Stomach (tissue), 19 donors: ENCODE data around the gene MBD3L4. TPM values are rescaled to one million over a fixed set of nuclear protein-coding genes. Genes with fewer than 3 reads are reported as not detected.
"Not testable (repeated sequence)": the region's sequence is repeated elsewhere in the genome, so short reads cannot be mapped to it uniquely, and the experiment has no call there.

Source experiments
- DNase-seq, 2 donors: peaks; one replicate each; pipeline versions ENCODE4 v3.0.0 to v3.0.0-alpha.2; 2013 to 2019
- H3K27ac ChIP-seq, 5 donors: fragments of 200-600 bp in 4 of 5; sonication (generic) in 4 of 5; one replicate each; pipeline ENCODE4 v1.5.1; 2013 to 2019; ENCODE audit warnings: mild to moderate bottlenecking in 1 of 5, moderate library complexity in 1 of 5
- H3K27me3 ChIP-seq, 3 donors: fragments of 200-600 bp; sonication (generic); one replicate each; pipeline ENCODE4 v1.5.1; 2017 to 2019; ENCODE audit warnings: mixed run types in 1 of 3
- H3K36me3 ChIP-seq, 4 donors: fragments of 200-600 bp; sonication (generic); 1 replicate in 3 of 4; 2 replicates in 1 of 4; pipeline ENCODE4 v1.5.1; 2016 to 2019
- H3K4me1 ChIP-seq, 4 donors: fragments of 200-600 bp; sonication (generic); one replicate each; pipeline ENCODE4 v1.5.1; 2016 to 2019
- H3K4me3 ChIP-seq, 4 donors: fragments of 200-600 bp; sonication (generic) in 3 of 4; one replicate each; pipeline ENCODE4 v1.5.1; 2016 to 2019; ENCODE audit warnings: mild to moderate bottlenecking in 1 of 4
- H3K9me3 ChIP-seq, 4 donors: fragments of 200-600 bp; sonication (generic); one replicate each; pipeline ENCODE4 v1.5.1; 2016 to 2019
- CTCF ChIP-seq, 7 experiments: fragments of 450-650 bp in 4 of 7; fragments of 200-600 bp in 3 of 7; sonication (generic) in 3 of 7; IDR thresholded peaks; one replicate each; pipeline ENCODE4 v1.5.1; 2016 to 2019; ENCODE audit warnings: antibody characterized with exemption in 7 of 7, control low read depth in 2 of 7, mild to moderate bottlenecking in 1 of 7
- EP300 ChIP-seq: sonication (generic); formaldehyde crosslinking; IDR thresholded peaks from one replicate; pipeline ENCODE4 v1.6.1; 2017; ENCODE audit warnings: antibody characterized with exemption
- POLR2A ChIP-seq, 4 donors: fragments of 450-650 bp; IDR thresholded peaks; one replicate each; pipeline ENCODE4 v1.6.1; 2016; ENCODE audit warnings: antibody characterized with exemption in 4 of 4, control low read depth in 2 of 4, mild to moderate bottlenecking in 1 of 4, moderate library complexity in 1 of 4
- POLR2AphosphoS5 ChIP-seq, 3 donors: sonication (generic); formaldehyde crosslinking; IDR thresholded peaks; one replicate each; pipeline ENCODE4 v1.6.1; 2016; ENCODE audit warnings: antibody characterized with exemption in 3 of 3
- WGBS, 5 donors: extraction: QIAGEN DNeasy Blood & Tissue Kit in 3 of 5; methylation state at CpG; one replicate each; pipeline versions ENCODE4 v1.1.5 to v1.1.7; 2013 to 2018; 5-methylcytosine and 5-hydroxymethylcytosine counted together
- intact Hi-C: fragments of 100-400 bp; cut with DNase I; formaldehyde crosslinking; loops from one replicate; pipeline ENCODE4 v1.15.1; 2023; ENCODE audit warnings: low total_unique reads
- long read RNA-seq, 10 donors: transcript quantifications; one replicate each; lab custom pipeline, GENCODE V29; 2026
- polyA plus RNA-seq, 3 donors: library from polyadenylated mRNA; stranded (reverse); fragments of 200-250 nt; gene quantifications; one replicate each; pipeline ENCODE4 v1.2.3, GENCODE V29; 2013
- total RNA-seq, 5 donors: library from RNA; depleted of rRNA; stranded (reverse); fragments of >200 nt; gene quantifications; one replicate each; pipeline versions ENCODE4 v1.1.0 to v1.2.3, GENCODE V29; 2014 to 2016
- donor health status: healthy with polysubstance abuse.
- donor health status: Bipolar disorder and iron deficiency.
- donor health status: healthy.

The MBD3L4 gene
- not detected for total RNA-seq
- not detected for polyA plus RNA-seq
- long read RNA-seq, donor 1 = 0 reads
- long read RNA-seq, donor 2 = 0 reads
- long read RNA-seq, donor 3 = 0 reads
- long read RNA-seq, donor 4 = 0 reads
- long read RNA-seq, donor 5 = 0 reads
- long read RNA-seq, donor 6 = 0 reads
- long read RNA-seq, donor 7 = 0 reads
- long read RNA-seq, donor 8 = 0 reads
- long read RNA-seq, donor 9 = 0 reads
- long read RNA-seq, donor 10 = 0 reads

DNA sequence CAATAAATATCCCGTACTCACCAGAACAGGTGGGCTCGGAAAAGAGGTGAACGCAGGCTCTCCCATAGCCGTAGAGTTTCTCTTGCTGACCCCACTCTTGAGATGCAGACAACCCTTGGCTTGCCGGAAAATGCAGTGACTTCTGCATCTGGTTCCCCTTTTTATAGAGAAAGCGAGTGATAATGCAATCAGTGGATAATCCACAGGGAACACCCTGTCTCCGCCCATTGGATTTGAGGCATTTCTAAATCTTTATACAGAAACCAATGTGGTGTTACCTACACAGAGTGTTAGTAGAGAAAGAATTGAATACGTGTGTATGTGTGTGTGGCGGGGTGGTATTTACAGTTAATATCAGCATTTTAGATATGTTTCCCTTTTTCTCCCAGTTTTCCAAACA, at the start of gene MBD3L4:
MBD3L4 (minus strand) TSS at position 101 of the 400 bp plus-strand sequence; CDS start at position 66, 35 bp downstream.
- H3K36me3 ChIP-seq, H3K27me3 ChIP-seq, intact Hi-C loops, H3K4me3 ChIP-seq, DNase-seq, H3K9me3 ChIP-seq, H3K4me1 ChIP-seq, H3K27ac ChIP-seq: not testable (repeated sequence)
- WGBS, 5 donors = no CpG with 5 or more reads among the region's 9 CpGs

- 85 to 90% (median 86%) methylated on average over 6 of the region's 6 CpGs for WGBS, 5 donors
- Histone ChIP-seq H3K36me3 (peaks cover 9 to 65% (median 29%) of the 10 kb centered on the region in 4 donors), H3K4me1 (no peaks in the 10 kb centered on the region), H3K4me3 (no peak overlapping the region), H3K27me3 (no peaks in the 10 kb centered on the region), H3K9me3 (peaks cover 39 to 99% (median 87%) of the 10 kb centered on the region in 4 donors), H3K27ac (no peak overlapping the region)
- intact Hi-C loops = no loop called here
- TF ChIP-seq EP300 (no peak), POLR2A (IDR thresholded peaks at IDR 0.05) (no peak), POLR2AphosphoS5 (IDR thresholded peaks at IDR 0.05) (no peak), CTCF (IDR thresholded peaks at IDR 0.05) (no peak)
- DNase-seq = no peak
These were observed 49.0 kb upstream of the MBD3L4 start for GRCh38 chr19:7088999-7089398.

DNA sequence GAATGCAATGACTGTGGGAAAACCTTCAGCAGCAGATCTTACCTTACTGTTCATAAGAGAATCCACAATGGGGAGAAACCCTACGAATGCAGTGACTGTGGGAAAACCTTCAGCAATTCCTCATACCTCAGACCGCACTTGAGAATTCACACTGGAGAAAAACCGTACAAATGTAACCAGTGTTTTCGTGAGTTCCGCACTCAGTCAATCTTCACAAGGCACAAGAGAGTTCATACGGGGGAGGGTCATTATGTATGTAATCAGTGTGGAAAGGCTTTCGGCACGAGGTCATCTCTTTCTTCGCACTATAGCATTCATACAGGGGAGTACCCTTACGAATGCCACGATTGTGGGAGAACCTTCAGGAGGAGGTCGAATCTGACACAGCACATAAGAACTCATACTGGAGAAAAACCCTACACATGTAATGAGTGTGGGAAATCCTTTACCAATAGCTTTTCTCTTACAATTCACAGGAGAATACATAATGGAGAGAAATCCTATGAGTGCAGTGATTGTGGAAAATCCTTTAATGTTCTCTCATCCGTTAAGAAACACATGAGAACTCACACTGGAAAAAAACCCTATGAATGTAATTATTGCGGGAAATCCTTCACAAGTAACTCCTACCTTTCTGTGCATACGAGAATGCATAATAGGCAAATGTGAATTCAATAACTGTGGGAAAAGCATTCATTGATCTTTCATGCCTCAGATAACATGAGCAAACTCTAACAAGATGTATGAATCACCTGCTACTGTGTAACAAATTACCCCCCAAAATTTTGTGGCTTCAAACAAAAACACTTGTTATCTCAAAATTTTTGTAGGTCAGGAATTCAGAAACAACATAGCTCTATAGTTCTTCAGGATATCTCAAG, 43.3 kb upstream of the MBD3L4 start:
- Histone ChIP-seq H3K4me1 (no peaks in the 10 kb centered on the region), H3K4me3 (peak overlapping the region in 1 of 4 donors; percentile 9), H3K9me3 (peaks cover 80 to 100% (median 98%) of the 10 kb centered on the region in 4 donors), H3K27ac (no peak overlapping the region), H3K36me3 (peaks cover 64 to 79% (median 72%) of the 10 kb centered on the region in 4 donors), H3K27me3 (no peaks in the 10 kb centered on the region)
- TF ChIP-seq EP300 (no peak), POLR2AphosphoS5 (IDR thresholded peaks at IDR 0.05) (no peak), CTCF (IDR thresholded peaks at IDR 0.05) (no peak), POLR2A (IDR thresholded peaks at IDR 0.05) (no peak)
- WGBS, 5 donors = 98 to 99% (median 98%) methylated on average over 15 of the region's 15 CpGs
- intact Hi-C loops = no loop called here
- no peak for DNase-seq

DNA sequence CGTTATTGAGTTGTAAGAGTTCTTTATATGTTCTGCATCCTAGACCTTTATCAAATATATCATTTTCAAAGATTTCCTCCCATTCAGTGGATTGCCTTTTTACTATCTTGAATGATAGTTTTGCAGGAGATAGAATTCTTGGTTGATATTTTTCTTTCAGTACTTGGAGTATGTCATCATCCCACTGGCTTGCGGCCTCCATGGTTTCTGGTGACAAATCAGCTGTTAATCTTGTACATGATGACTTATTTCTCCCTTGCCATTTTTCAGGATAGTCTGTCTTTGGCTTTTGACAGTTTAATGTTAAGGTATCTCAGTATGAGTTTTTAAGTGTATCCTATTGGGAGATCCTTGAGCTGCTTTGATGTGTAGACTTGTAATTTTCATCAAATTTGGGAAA, 38.0 kb upstream of the MBD3L4 start:
- Histone ChIP-seq H3K9me3 (peaks cover 55 to 92% (median 80%) of the 10 kb centered on the region in 4 donors), H3K27ac (no peak overlapping the region), H3K4me3 (no peak overlapping the region), H3K4me1 (no peaks in the 10 kb centered on the region), H3K36me3 (peaks cover 97 to 100% (median 100%) of the 10 kb centered on the region in 4 donors), H3K27me3 (no peaks in the 10 kb centered on the region)
- no peak for DNase-seq
- TF ChIP-seq POLR2A (IDR thresholded peaks at IDR 0.05) (no peak), EP300 (no peak), CTCF (IDR thresholded peaks at IDR 0.05) (no peak), POLR2AphosphoS5 (IDR thresholded peaks at IDR 0.05) (no peak)
- WGBS, 5 donors = 94 to 99% (median 98%) methylated on average over 2 of the region's 2 CpGs
- intact Hi-C loops = no loop called here
